Posterior cingulate gyrus (tissue), 11 donors: ENCODE results near the gene GYPA.
"Not testable (repeated sequence)": the region's sequence is repeated elsewhere in the genome, so short reads cannot be mapped to it uniquely, and the experiment has no call there.

Experiments
- DNase-seq, 10 donors: peaks; one replicate each; pipeline versions ENCODE4 v3.0.0 to v3.0.0-alpha.2; 2020 to 2021; ENCODE audit warnings: mixed read lengths in 3 of 10
- intact Hi-C: fragments of 100-400 bp; cut with DNase I; formaldehyde crosslinking; loops from one replicate; pipeline ENCODE4 v1.15.1; 2023

Gene GYPA

DNA sequence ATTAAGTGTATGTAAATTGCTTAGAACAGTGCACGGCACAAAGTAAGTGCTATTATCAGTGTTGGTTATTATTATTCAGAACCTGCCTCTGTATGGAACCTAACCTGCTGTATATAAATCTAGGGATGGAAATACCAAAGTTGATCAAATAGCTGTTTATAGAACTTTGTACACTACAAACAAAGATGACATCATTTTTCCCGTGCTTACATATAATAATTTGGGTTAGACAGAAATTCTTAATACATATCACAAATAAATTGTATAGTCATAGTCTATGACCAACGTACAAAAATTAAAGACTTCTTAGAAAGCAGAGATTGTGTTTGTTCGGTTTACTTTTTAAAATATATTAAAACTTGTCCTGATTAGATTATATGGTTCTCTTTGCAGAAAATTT, 4.3 kb downstream of the GYPA start:
- intact Hi-C loops: not testable (repeated sequence)

DNA sequence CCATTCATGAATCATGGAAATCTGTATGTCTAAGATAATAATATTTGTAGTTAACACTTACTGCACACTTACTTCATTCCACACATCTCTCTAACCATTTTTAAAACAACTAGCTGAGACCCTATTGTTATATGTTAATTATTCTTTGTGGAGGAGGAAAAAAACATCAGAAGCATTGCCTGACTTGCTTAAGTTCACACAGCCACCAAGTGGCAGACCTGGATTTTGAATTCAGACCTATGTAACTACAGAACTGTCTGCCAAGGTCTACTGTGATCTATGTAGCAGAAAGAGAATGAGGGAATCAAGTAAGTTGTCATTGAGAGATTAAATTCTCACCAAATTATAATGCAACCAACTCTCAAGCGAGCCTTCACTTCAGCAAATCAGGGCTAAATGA, 10.4 kb downstream of the GYPA start:
- intact Hi-C loops, DNase-seq: not testable (repeated sequence)

More for the DNA sequence above, 4.3 kb downstream of the GYPA start:
- not testable (repeated sequence) for DNase-seq

DNA sequence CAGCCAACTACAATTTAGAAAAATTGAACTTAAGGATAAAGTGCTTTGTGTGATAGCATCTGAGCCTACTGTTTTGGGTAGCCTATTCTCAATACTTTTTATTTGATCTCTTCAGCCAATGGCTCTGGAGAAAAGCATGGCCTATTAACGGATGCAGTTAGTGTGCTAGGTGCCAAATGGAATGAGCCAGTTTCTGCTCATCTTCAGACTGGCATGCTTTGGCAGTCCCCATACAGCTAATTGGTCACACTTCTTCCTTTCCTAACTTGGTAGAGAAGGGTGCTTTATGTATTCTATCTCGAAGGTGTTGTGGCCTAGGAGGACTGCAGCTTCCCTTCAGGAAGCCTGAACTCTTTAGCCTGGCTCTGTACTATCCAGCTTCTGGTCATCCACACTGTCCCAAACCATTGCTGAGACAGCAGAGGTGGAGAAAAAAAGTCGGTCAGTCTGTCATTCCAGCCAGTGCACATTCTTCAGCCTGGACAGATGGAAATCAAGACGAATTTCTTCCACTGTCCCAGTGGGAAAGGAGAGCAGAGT, 11.1 kb downstream of the GYPA start:
- not testable (repeated sequence) for DNase-seq
- intact Hi-C loops: loop anchor here (10.0 kb wide), 1 partner anchor 245 kb away; no protein-coding TSS in a partner anchor

DNA sequence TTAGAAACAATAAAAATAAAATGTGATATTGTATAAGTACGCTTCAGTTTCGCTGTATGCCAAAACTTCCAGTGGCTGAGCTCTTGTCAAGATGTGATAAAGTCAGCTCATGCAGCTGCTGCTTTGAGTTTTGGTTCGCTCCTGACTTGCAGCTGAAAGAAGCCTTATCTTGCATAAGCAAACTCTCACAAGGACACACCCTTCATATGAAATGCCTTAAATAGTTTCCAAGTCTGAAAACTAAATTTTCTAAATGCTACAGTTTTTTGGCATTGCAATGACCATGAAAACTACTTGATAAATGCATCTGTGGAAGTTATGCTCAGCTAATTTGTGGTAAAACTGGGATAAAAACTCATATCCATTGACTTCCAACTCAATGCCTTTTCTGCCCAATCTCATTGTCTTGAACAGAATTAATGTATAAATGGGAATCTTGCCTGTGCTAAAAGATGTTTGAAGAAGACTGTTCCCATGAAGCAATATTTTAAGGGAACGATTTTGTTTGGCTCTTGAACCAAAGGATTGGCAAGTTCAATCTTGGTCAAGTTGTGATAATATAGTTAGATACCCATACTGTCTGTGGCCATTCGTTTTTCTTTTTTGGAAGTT, 11.7 kb downstream of the GYPA start:
- intact Hi-C loops: loop anchor here (10.0 kb wide), 1 partner anchor 244 kb away; no protein-coding TSS in a partner anchor

DNA sequence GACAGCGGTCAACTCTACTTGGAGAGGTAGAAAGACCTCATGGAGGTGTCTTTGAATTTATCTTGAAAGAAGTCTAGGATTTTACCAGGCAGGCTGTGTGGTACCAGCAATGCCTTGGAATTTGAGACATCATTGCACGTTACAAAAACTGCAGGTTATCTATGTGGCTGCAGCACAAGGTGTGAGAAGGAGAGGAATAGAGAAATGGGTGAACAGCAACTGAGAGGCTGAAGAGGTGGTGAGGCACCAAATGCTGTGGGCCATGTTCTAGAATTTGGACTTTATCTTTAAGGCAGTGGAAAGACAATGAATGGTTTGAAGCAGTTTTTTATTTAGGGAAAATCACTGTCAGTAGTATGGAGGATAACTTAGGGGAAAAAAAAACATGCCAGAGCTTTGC, 15.4 kb downstream of the GYPA start:
- not testable (repeated sequence) for DNase-seq
- intact Hi-C loops: loop anchor here (10.0 kb wide), 1 partner anchor 240 kb away; no protein-coding TSS in a partner anchor

More for the DNA sequence above, 11.7 kb downstream of the GYPA start:
- not testable (repeated sequence) for DNase-seq

DNA sequence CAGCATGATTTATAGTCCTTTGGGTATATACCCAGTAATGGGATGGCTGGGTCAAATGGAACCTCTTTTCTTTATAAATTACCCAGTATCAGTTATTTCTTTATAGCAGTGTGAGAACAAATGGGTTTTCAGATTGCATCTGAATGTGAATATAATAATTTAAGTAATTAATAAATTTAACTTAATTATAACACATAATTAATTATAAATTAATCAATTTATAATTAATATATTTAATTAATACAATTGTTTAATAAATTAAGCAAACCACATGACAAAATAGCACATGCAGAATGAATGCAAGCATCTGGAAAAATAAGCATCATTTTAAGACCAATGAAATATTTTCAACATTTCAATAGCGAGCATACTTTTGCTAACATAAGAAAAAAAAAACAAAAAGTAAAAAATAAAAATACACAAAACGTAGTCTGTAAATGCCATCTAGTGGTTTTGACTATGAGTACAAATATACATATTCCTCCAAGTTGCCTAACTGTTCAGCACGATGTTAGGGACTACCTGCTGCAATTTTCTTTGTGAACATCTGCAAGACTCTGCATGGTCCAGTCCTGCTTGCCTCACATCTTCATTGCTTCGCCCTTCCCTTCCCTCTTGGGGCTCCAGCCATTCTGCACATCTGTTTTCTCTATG, 16.4 kb downstream of the GYPA start:
- not testable (repeated sequence) for DNase-seq
- intact Hi-C loops: loop anchor here (10.0 kb wide), 1 partner anchor 239 kb away; no protein-coding TSS in a partner anchor

DNA sequence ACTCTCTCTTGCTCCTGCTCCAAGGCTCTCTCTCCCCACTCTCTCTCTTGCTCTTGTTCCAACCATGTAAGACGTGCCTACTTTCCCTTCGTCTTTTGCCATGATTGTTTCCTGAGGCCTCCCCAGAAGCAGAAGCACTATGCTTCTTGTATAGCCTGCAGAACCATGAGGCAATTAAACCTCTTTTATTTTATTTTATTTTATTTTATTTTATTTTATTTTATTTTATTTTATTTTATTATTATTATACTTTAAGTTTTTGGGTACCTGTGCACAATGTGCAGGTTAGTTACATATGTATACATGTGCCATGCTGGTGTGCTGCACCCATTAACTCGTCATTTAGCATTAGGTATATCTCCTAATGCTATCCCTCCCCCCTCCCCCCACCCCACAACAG, 17.2 kb downstream of the GYPA start:
- not testable (repeated sequence) for DNase-seq
- intact Hi-C loops: loop anchor here (10.0 kb wide), 1 partner anchor 238 kb away; no protein-coding TSS in a partner anchor

DNA sequence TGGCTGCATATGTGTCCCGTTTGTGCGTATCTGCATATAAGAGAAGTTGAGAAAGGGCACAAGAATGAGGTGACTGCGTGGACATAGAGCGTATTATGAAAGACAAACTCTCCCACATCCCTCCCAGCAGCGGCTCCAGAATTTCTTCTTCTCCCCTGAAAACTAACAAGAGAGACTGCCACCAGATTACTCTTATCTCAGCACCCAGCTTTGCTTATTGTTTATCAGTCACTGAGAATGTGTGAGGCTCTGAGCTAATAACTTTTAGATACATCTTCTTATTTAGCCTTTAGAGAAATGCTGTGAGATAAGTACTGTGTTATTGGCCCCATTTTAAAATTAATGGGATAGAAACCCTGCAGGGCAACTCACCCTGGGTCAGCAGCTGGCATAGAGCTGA, 20.8 kb downstream of the GYPA start:
- not testable (repeated sequence) for DNase-seq
- intact Hi-C loops: loop anchor here (10.0 kb wide), 1 partner anchor 235 kb away; no protein-coding TSS in a partner anchor

DNA sequence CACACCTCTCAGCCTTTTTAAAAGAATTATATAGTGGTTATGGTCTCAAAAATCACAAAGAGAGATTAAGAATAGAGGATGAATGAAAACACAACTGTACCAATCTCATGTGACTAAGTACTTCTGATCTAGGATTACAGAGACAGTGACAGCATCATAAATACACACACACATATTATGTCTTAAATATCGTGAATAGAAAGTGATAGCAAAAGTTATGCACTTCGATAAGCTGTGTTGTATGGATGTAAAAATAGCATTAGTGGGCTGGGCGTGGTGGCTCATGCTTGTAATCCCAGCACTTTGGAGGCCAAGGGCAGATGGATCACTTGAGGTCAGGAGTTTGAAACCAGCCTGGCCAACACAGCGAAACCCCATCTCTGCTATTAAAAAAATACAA, 25.0 kb downstream of the GYPA start:
- no peak for DNase-seq
- intact Hi-C loops: no loop called here

DNA sequence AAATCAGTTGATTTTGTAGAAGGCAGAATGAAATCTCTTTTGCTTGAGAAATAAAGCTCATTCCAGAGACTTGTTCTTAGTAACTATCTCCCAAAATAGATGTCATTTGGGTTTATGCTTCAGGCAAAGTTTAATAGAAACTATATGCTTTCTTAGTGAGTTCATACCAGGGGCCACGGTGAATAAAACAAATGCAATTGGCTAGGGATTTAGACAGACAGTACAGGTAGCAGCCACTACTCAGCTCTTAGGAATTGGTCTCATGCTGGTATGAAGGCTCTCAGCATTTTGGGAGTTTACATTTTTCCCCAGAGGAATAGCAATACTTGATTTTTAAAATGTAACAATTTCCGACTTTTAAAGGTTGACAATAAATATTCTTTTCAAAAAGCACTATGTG, 27.0 kb downstream of the GYPA start:
- no peak for DNase-seq
- intact Hi-C loops: no loop called here

DNA sequence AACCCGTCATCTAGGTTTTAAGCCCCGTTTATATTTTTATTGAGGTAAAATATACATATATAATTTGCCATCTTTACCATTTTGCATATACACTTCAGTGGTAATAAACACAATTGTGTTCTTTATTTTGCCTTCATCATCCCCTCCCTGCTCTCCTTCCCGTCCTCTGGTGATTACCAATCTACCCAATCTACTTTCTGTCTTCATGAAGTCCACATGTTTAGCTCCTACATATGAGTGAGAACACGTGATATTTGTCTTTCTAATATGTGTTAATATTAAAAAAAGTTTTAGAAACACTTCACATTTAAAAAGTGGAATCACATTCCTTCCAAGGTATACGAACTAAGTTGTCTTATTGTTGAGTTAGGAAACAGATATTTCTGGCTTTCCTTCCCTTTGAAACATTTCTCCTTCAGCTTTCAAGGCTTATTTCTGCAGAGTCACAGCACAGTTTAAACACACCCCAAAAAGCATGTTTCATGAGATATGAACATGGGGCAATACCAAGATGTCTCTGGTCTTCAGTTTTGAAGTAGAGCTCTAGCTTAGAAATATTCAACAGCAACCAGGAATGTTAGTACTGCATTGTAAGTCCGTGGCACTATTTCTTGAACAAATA, 35.9 kb downstream of the GYPA start:
- DNase-seq: no peak
- intact Hi-C loops: no loop called here

DNA sequence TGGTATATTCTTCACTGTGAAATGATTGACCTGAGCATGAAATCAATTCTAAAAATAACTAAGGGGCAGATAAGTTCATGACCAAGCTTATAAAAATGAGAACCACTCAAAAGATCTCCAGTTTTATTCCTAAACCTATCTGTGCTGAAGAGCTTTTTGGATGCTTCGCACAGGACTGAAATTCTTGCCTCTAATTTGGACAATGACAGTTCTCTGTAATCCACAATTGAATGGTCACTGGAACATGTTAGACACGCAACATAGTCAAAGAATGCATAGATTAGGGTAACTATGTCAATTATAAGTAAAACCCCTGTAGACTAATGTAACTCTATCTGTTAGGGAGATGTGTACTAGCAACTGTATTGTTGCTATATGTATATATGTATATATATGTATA, 42.7 kb downstream of the GYPA start:
- DNase-seq, intact Hi-C loops: not testable (repeated sequence)

DNA sequence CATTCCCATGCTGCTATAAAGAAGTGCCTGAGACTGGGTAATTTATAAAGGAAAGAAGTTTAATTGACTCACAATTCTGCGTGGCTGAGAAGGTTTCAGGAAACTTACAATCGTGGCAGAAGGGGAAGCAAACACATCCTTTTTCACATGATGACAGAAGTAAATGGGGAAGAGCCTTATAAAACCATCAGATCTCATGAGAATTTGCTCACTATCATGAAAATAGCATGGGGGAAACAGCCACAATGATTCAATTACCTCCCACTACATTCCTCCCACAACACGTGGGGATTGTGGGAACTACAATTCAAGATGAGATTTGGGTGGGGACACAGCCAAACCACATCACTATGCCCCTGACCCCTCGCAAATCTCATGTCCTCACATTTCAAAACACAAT, 46.5 kb downstream of the GYPA start:
- intact Hi-C loops, DNase-seq: not testable (repeated sequence)

DNA sequence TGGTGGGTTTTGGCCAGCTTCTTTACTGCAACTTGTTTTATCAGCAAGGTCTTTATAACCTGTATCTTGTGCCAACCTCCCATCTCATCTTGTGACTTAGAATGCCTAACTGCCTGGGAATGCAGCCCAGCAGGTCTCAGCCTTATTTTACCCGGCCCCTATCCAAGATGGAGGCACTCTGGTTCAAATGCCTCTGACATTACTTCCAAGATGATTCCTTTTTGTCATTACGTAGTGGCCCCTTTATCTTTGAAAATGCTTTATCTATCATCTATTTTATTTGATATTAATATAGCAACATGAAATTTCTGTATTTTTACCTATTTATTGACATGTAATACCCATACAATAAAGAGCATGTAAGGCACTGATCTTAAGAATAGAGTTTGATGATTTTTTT, 49.3 kb downstream of the GYPA start:
- DNase-seq, intact Hi-C loops: not testable (repeated sequence)

DNA sequence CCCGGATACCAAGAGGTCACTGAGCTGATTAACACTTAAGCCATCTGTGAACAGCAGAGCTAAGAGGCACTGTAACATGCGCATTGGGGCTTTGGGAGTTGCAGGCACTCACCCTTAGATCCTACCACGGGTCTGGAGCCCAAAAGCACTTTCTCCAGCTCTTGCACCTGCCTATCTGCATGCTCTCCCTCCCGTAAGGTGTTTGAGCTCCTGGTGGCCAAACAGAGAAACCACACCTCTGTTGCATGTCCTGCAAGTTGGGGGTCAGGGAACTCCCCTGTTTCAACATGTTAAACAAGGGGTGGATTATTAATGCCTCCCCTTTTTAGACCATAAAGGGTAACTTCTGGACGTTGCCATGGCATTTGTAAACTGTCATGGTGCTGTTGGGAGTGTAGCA, 49.8 kb downstream of the GYPA start:
- intact Hi-C loops: no loop called here
- DNase-seq: no peak

DNA sequence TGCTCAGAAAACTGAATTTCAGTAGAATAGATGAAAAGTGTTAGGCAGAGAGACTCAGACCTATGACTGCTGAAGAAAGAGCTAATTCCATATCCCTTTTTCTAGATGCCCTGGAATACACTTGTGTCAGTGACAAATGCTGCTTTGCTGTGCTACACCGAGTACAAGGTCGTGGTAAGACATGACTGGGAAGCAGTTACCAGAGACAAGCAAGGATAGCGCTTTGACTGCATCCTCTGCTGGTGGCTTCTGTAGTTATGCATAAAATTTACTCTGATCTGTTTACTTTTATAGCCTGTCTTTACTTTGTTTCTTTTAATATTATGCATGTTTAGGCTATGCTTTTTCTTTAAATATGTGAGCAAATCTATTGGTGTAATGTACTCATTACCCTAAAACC, 58.5 kb downstream of the GYPA start:
- intact Hi-C loops, DNase-seq: not testable (repeated sequence)

DNA sequence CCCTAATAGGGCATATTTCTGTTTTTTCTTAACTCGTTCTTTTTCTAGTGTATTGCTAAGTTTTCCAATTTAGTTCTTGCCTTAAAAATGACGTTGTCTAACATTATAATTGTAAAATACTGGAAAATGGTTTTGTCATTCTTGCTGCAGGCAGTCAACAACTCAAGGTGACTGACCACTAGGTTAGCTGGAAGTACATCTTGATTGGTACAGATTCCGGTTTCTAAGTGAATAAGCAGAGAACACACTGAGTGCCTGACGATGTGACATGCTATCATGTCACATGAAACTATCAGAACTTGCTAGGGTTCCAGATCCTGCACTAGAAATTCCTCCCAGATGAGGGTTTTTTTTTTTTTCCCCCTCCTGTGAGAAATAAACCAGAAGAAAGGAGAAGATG, 60.4 kb downstream of the GYPA start:
- DNase-seq, intact Hi-C loops: not testable (repeated sequence)

DNA sequence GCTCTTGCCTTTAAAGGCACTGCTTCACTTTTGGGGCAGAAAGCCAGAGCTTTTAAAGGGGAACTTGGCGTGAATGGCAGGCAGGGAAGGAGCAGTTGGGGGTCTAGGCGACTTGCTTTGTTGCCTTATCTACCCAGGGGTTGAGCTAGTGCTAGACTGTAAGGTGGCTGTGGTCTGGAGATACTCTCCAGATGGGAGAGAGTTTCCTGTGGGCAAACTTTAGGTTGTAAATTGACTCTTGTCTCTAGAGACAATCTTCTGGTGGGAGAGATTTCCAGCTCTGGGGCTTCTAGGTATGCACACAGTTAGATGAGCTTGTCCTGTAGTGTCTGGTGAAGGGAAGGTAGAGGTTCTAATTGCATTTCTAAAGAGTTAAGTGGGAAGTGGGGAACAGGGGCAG, 61.8 kb downstream of the GYPA start:
- DNase-seq, intact Hi-C loops: not testable (repeated sequence)

DNA sequence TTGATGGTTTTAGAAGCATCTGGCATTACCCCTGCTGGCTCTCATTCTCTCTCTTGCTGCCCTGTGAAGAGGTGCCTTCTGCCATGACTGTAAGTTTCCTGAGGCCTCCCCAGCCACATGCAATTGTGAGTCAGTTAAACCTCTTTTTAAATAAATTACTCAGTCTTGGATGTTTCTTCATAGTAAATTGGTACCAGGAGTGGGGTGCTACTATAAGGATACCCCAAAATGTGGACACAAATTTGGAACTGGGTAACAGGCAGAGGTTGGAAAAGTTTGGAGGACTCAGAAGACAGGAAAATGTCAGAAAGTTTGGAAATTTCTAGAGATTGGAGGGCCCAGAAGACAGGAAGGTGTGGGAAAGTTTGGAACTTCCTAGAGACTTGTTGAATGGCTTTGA, 79.0 kb downstream of the GYPA start:
- intact Hi-C loops, DNase-seq: not testable (repeated sequence)

DNA sequence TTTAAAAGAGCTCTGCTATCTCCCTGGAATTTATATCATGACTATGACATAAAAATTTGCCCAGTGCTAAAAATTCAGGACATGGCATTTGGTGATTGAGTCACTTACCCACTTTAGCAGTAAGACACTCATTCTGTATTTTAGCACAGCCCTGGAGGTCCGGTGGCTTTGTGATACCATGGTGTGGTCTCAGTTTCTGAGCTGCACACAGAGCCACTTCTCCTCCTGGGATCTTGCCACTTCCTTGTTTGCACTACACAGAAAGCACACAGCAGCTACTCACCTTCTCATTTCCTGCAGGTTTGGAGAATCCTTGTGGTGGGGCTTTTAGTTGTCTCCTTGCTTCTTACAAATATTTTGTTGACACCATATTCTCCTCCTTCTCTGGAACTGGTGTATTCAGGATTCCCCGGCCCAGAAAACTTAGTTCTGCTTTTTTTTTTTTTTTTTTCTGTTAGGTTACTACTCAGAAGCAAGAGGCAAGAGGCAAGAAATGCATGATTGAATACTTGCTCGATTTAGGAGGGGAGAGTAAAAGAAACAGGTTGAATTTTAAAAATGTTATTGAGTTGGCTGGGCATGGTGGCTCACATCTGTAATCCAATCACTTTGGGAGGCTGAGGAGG, 80.2 kb downstream of the GYPA start:
- intact Hi-C loops, DNase-seq: not testable (repeated sequence)
